GM19193 (cell line): Measurements from ENCODE around the gene KRTAP19-8.

Source experiments
- POLR2A ChIP-seq: IDR thresholded peaks from 4 replicates; pipeline ENCODE4 v1.6.1; 2011; ENCODE audit not compliant: insufficient read depth, insufficient read length; ENCODE audit errors: extremely low read depth

KRTAP19-8 gene

DNA sequence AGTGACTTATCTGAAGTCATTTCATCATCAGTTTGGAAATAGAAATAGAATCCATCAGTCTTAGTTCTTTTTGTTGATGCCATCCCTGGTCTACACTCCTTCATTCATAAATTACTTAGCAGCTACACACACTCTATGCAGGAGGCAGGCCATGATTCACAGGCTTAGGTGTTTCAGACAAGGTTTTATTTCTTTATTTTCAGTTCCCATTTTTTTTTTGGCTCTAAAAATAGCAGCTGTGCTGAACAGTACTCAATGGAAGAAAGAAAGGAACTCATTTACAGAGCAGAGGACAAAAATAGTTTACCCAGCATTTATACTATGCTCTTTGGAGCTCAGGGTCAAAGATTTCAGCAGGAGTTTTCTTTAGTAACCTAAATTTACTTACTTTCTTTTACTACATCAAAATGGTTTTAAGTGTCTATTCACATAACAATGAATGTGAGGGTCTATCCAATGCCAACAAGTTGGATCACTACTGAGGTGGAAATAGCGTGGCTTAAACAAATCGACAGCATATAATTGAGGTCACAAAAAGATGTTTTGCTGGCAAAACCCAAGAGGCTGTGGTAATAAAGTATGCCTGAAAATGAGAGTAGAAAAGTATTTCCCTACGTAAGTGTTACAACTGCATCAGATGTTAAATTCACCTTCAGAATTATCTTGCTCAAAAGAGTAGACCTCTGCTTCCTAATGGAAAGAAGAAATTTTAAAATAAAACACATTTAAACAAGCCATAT, 7.7 kb downstream of the KRTAP19-8 start:
- TF ChIP-seq POLR2A: no peak

DNA sequence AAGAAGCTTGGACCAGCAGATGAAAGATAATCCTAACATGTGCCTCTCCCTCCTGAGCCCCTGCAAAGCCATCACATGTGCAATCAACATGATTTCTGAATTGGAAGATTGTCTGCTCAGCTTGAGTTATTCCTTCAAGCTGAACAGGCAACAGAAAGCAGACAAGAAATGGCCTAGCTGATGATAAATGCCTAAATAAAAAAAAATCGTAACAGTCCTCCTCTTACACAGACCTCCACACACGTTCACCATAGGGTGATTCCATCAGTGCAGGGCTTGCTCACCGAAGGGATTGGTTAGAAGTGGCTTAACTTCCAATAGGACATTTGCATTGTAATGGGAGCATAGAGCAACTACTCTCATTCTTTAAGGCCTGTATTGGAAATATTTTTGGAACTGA, 14.6 kb downstream of the KRTAP19-8 start:
- no peak for TF ChIP-seq POLR2A

DNA sequence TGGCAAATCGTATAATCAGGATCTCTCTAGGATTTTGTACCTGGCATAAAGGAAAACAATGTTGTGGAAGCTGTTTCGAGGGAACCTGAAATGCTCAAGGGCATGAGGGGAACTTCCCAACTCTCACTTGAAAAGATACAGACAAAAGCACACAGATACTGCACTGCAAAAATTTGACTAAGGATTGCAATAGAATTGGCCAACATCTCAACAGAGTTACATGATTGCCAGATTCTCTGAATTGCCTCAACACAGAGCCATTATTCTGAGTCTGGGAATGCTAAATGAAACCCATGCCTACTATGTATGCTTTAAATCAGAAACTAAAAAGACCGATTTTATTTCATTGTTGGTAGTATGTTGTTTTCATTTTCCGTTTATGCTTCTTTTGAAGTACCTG, 16.0 kb downstream of the KRTAP19-8 start:
- no peak for TF ChIP-seq POLR2A

DNA sequence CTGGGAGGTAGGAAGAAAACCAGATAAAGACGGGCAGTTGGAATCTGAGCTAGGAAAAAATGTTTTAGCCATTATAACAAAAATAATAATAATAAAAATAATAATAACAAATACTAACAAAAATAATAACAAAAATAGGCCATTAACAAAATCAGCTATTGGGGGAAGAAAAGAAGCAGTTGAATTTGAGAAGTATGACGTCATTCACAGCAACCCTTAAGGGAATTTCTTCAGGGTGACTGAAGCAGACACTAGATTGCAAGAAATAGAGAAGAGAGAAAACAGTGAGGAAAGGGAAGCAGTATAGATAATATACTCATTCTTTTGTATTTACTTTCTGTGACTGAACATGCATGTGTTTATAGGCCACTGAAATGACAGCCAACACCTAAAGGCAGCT, 20.0 kb downstream of the KRTAP19-8 start:
- TF ChIP-seq POLR2A: no peak

DNA sequence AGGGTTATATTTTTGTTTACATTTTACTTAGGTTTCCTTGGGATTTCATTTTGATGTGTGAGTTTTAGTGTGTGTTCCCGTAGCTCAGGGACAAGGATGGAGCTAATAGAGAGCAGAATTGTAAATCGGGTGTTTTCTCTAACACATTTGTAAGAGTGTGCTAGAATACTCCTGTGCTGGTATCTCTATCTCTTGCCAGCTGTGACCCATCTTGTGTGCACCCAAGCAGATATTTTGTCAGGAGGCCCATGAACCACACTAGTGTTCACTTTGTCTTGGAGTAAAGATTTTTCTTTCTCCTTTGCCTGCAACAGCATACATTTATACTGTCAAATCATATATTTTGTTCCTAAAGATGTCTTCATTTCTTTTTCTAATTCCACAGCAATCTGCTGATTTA, 23.4 kb downstream of the KRTAP19-8 start:
- TF ChIP-seq POLR2A: no peak

DNA sequence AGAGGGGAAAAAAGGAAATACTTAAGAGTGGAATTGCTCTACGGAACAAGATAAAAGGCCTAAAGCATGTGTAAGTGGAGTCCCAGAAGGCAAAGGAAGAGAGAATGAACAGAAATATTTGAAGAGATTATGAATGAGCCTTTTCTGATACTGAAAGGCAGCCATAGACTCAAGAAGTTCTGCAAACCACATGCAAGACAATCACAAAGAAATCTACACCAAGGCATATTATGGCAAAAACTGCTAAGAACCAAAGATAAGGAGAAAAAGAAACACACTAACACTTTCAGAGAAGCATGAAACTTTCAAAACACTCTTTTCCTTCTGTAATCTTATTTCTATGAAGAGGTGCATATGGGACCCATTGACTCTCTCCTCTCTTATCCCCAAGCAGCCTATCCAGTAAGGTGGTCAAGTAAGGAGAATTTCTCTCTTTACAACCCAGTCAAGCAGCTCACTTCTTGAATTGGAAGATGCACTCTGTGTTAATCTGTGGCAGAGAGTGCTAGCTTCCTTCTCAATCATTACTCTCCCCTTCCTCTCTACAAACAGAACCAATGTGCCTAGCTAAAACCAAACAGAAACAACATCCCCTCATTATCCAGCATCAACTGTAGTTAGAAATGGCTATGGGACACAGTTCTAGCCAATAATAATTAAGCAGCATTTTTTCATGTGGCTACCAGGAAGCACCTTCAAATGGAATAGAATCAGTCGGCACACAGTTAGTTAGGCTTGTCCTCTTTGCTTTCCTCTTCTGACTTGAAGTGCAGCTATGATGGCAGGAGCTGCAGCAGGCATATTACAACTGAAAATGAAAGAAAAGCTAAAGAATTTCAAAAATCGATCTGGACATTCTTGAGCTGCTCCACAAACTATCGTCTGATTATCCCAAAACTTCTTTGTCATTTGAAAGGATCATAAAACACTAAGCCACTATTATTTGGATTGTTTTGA, 25.9 kb downstream of the KRTAP19-8 start:
- no peak for TF ChIP-seq POLR2A

DNA sequence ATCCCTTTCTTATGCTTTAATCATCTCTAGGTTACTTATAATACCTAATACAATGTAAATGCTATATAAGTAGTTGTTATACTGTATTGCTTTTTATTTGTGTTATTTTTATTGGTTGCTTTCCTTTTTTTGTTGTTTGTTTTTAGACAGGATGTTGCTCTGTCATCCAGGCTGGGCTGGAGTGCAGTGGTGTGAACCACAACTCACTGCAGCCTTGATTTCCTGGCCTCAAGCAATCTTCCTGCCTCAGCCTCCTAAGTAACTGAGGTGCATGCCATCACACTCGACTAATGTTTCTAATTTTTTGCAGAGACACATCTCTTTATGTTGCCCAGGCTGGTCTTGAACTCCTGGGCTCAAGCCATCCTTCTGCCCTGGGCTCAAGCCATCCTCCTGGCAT, 26.9 kb downstream of the KRTAP19-8 start:
- TF ChIP-seq POLR2A: no peak

DNA sequence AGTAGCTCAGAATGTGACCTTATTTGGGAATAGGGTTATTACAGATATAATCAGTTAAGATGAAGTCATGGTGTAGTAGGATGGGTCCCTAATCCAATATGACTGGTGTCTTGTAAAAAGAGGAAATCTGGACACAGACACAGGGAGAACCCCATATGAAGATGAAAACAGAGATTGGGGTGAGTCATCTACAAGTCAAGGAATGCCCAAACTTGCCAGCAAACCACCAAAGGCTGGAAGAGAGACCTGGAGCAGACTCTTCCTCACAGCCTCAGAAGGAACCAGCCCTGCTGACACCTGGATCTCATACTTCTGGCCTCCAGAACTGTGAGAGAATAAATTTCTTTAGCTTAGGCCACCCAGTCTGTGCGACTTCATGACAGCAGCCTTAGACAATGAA, 29.9 kb downstream of the KRTAP19-8 start:
- no peak for TF ChIP-seq POLR2A

DNA sequence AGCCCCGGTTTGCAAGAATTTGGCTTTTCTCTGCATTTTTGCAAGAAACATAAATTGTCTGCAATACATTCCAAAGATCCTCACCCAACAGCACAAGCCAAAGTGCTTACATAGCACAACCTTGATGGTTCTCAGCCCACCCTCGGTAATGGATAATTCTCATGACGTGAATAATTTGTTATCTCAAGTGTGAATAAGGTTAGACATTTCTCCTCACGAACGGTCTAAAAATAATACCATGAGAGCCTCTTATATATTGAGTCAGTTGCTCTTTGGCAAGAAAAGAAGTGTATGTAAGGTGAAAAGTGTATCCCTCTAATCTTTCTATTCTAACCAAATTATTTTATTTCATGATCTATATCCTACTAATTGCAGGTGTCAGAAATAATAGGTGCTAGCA, 33.3 kb downstream of the KRTAP19-8 start:
- no peak for TF ChIP-seq POLR2A

DNA sequence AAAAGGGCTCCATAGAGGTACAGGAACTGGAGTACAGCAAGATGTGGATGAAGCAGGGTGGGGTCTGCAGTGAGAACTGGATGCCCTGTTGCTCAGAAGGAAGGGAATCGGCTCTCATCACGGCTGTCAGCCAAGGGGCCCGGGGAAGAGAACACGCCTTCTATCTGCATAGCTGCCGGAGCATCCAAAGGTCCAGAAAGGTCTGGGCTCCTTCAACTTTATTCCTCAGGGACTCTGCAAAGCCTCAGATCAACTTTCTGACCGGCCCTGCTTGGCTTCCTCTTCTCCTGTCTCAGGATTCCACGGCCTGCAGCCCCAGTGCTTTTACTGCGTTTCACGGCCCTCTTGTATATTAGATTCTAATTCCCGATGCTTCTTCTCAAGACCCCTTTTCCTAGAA, 34.8 kb downstream of the KRTAP19-8 start:
- no peak for TF ChIP-seq POLR2A

DNA sequence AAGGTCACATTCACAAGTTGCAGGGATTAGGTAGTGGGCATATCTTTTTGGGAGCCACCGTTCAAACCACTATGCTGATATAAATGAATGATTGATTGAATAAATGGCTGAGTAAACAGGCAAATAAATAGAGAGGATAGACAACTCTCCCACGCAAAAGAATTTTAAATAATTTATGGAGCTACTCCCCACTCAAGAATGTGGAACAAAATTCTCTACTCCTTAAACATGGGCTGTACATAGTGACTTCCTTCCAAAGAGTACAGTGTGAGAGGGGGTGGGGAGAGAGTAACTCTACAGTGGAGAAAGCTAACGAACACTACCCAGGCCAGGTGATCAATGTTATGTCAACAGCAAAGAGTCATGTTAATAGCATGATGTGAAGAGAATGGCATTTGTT, 40.7 kb downstream of the KRTAP19-8 start:
- TF ChIP-seq POLR2A: no peak

DNA sequence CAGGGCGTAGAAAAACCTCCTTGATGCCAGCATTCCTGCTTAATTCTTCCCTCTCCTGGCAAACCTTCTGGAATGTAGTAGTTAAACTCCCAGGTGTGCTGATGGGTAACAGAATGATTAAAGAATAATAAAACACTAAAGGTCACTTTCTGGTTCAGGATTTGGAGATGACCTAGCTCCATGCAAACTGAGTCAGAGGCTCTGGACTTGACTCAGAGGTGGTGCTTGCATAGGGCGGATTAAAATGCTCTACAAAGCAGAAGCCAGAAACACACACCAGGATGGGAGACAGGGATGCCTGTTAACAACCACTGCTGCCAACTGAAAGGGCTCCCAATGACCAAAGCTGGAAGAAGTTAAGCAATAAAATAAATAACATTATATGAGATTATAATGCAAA, 41.5 kb downstream of the KRTAP19-8 start:
- no peak for TF ChIP-seq POLR2A

DNA sequence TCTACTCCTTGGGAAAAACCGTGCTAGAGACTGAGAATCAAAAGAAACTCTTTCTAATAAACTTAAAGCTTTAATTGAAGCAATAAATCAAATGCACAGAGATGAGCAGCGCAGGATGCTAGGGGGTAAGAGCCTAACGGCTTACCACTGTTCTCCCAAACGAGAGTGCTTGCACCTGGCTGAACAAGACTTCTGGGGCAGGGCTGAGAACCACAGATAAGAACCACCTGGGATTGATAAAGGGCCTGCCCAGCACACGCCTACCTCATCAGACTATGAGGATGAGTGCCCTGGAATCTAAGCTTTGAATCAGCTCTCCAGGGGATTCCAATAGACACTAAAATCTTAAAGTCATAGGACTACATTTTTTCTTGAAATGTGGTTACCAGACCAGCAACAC, 43.3 kb downstream of the KRTAP19-8 start:
- no peak for TF ChIP-seq POLR2A

DNA sequence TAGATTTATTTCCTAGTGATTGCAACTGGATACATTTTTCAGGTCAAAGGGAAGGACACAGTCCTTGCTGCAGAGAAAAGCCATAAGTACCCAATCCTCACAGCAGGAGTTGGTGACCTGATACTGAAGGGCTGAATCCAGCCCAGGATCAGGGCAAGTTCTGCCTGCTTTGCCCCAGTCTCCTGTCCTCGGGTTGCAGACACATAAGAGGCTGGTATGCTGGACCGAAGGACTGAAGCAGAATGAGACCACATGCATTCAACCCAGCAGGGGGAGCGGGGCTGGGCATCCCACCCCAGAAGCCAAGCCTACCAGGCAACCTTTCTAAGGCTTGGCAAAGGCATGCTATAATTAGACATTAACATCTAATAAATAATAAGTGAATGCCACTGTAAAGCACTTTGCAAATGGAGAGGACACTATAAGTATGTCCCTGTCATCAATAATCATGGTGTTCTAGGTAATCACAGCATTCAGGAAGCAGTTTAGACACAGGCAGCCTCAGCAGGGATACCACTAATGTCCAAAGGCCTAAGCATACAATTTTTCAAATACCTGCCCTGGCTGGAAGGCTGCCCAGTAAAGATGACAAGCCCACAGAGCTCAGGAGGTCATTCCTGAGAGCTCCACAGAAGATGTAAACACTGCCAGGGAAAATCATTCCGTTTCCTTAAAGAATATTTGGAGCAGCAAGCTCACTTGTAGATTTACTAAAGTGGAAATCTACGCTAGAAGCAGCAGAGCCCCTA, 47.6 kb downstream of the KRTAP19-8 start:
- TF ChIP-seq POLR2A: no peak

DNA sequence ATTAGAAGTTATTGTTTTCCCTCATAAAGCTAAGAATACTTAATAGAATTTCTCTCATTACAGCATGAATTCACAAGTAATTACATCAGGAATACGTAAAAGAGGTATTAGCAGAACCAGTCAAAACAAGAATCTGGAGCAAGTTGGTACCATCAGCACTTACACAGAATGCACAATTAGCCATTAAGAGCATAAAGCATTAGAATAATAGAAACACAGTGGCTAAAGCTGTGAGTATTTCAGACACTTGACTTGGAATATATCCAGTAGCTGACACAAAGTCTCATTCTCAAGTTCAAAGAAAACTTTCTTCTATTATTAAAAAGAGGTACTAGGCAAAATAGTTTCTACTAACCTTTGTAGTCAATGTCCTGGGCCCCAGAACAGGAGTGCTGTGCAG, 49.6 kb downstream of the KRTAP19-8 start:
- no peak for TF ChIP-seq POLR2A
